Subcutaneous adipose tissue (tissue), 4 donors: ENCODE measurements around the gene CYS1. TPM values are rescaled to one million over a fixed set of nuclear protein-coding genes. Genes with fewer than 3 reads are reported as not detected.

ENCODE experiments used
- total RNA-seq, 4 donors: library from RNA; depleted of rRNA; stranded (reverse); fragments of >200 nt; gene quantifications; one replicate each; pipeline ENCODE4 v1.1.0, GENCODE V29; 2016
- TF ChIP-seq, protein P1 (sequence below): fragments of 450-650 bp; IDR thresholded peaks from one replicate; pipeline ENCODE4 v1.5.1; 2016; ENCODE audit warnings: low read depth, mild to moderate bottlenecking, control low read depth, antibody characterized with exemption, moderate library complexity

CYS1 gene
- total RNA-seq, 4 donors from 2014 or later, result 1.1 to 2.4 (median 1.4) TPM; not detected in 1

DNA sequence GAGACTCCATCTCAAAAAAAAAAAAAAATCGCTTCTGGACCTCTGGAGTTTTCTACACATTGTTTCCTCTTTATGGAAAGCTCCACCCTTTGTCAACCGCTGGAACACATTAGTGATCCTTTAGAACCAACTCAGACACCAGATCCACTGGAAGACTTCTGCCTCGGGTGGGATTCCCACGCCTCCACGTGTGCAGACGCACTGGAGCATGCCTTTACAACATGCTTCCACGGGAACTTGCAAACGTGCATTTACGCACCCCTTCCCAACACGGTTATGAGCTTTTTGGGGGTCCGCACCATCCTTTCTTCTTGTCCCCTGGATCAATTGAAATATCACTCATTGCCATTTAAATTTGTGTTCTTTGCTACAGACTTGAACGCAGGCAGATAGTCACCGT lies 5.1 kb downstream of the CYS1 start:
- TF ChIP-seq, protein P1, sequence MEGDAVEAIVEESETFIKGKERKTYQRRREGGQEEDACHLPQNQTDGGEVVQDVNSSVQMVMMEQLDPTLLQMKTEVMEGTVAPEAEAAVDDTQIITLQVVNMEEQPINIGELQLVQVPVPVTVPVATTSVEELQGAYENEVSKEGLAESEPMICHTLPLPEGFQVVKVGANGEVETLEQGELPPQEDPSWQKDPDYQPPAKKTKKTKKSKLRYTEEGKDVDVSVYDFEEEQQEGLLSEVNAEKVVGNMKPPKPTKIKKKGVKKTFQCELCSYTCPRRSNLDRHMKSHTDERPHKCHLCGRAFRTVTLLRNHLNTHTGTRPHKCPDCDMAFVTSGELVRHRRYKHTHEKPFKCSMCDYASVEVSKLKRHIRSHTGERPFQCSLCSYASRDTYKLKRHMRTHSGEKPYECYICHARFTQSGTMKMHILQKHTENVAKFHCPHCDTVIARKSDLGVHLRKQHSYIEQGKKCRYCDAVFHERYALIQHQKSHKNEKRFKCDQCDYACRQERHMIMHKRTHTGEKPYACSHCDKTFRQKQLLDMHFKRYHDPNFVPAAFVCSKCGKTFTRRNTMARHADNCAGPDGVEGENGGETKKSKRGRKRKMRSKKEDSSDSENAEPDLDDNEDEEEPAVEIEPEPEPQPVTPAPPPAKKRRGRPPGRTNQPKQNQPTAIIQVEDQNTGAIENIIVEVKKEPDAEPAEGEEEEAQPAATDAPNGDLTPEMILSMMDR, result no peak

DNA sequence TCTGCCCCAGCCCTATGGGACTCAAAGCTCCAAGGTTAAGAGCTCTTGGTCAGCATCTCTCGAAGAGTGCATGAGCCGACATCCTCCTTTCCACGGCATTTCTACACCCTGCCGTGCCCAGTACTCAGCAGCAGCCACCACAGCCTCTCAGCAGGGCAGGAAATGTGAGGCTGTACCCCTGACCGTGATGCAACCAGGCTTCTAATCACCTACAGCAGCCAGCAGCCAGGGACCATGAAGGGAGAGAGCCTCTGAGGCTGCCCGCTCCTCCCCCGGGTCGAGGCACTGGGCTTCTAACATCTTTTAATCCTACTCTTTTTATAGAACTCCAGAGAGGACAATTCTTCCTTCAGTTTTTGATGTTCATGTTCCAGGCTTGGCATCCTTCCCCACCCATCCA lies 6.5 kb downstream of the CYS1 start:
- TF ChIP-seq, protein P1, result no peak

DNA sequence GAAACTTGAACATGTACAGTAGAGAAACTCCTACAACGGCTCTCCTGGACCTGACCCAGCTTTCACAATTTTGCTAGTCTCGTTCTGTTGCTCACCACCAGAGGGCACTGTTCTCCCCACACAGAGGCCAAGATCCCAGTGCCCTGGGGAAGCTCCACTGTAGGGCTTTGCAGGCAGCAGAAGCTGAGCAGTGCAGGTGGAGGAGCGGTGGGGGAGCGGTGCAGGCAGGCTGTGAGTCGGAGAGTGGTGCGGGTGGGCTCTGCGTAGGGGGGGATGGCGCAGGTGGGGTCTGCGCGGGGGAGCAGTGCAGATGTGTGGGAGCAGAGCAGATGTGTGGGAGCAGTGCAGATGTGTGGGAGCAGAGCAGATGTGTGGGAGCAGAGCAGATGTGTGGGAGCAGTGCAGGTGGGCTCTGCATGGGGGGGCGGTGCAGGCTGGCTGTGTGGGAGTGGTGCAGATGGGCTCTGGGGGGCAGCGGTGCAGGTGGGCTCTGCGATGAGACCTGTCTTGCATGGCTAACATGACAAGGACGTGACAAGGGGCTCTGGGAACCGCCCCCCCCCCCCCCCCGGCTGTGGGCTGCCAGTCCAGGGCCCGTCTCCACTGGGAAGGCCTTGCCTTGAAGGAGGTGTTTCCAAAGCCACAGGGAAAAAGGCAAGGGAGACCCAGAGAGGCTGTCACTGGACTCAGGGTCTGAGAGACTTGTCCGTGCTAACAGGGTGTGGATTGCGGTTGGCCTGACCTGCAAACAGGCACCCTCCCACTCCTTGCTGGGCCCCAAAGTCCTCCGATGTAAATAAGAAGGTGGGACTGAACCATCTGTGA lies 7.3 kb downstream of the CYS1 start:
- TF ChIP-seq, protein P1, result no peak

GRCh38 chr2:10071595-10071994 lies 8.6 kb downstream of the CYS1 start:
- TF ChIP-seq, protein P1, result no peak

GRCh38 chr2:10071176-10071575 lies 9.0 kb downstream of the CYS1 start:
- TF ChIP-seq, protein P1, result no peak

- TF ChIP-seq, protein P1, result no peak
Observed at GRCh38 chr2:10067881-10068280, 12.3 kb downstream of the CYS1 start.

GRCh38 chr2:10067330-10067729 lies 12.9 kb downstream of the CYS1 start:
- TF ChIP-seq, protein P1, result no peak
